Neural cell (in vitro differentiated cells): ENCODE data around the gene CERS2. TPM values are rescaled to one million over a fixed set of nuclear protein-coding genes. Genes with fewer than 3 reads are reported as not detected.

ENCODE experiments used
- H2AFZ ChIP-seq: fragments of 200-600, 300-800 bp; sonication (generic), shearing (Covaris generic); 2 replicates; pipeline ENCODE4 v1.6.0; 2014; ENCODE audit warnings: low read depth, mild to moderate bottlenecking, antibody characterized with exemption, low read length, moderate library complexity
- H3F3A ChIP-seq: fragments of 200-600 bp; shearing (Covaris generic); 2 replicates; pipeline ENCODE4 v1.6.1; 2016; ENCODE audit warnings: mild to moderate bottlenecking, moderate library complexity, mixed read lengths, antibody characterized with exemption, low read length; ENCODE audit not compliant: insufficient read depth, poor library complexity, severe bottlenecking
- H3K27ac ChIP-seq: fragments of 200-600, 300-800 bp; sonication (generic), shearing (Covaris generic); 2 replicates; pipeline ENCODE4 v1.5.1; 2014; ENCODE audit warnings: mild to moderate bottlenecking, low read length, moderate library complexity
- H3K27me3 ChIP-seq: fragments of 300-800, 200-600 bp; sonication (generic), shearing (Covaris generic); 2 replicates; pipeline ENCODE4 v1.6.0; 2014; ENCODE audit warnings: mild to moderate bottlenecking, low read depth, low read length, moderate library complexity; ENCODE audit not compliant: insufficient read depth
- H3K36me3 ChIP-seq: fragments of 300-800, 200-600 bp; sonication (generic), shearing (Covaris generic); 2 replicates; pipeline ENCODE4 v1.5.1; 2014; ENCODE audit warnings: mild to moderate bottlenecking, antibody characterized with exemption, low read length, moderate library complexity; ENCODE audit not compliant: insufficient read depth
- H3K4me2 ChIP-seq: fragments of 300-800, 200-600 bp; sonication (generic), shearing (Covaris generic); 2 replicates; pipeline ENCODE4 v1.6.0; 2014; ENCODE audit warnings: mild to moderate bottlenecking, low read length
- H3K4me3 ChIP-seq: fragments of 300-800, 200-600 bp; sonication (generic), shearing (Covaris generic); 2 replicates; pipeline ENCODE4 v1.5.1; 2014; ENCODE audit warnings: mild to moderate bottlenecking, low read length, moderate library complexity
- H3K79me2 ChIP-seq: fragments of 200-600 bp; shearing (Covaris generic); replicated peaks from 2 replicates; pipeline ENCODE4 v1.6.0; 2014; ENCODE audit warnings: mild to moderate bottlenecking, low read length, moderate library complexity; ENCODE audit not compliant: insufficient read depth
- H3K9ac ChIP-seq: fragments of 300-800, 200-600 bp; sonication (generic), shearing (Covaris generic); 2 replicates; pipeline ENCODE4 v1.6.1; 2016; ENCODE audit warnings: mild to moderate bottlenecking, low read length, mixed read lengths
- H3K9me2 ChIP-seq: fragments of 200-600 bp; shearing (Covaris generic); 2 replicates; pipeline ENCODE4 v1.6.1; 2016; ENCODE audit warnings: mild to moderate bottlenecking, low read length, mixed read lengths; ENCODE audit not compliant: insufficient read depth
- H3K9me3 ChIP-seq: fragments of 200-600, 300-800 bp; sonication (generic), shearing (Covaris generic); 2 replicates; pipeline ENCODE4 v1.6.1; 2016; ENCODE audit warnings: mild to moderate bottlenecking, mixed run types, low read length, moderate library complexity, mixed read lengths
- H4K20me1 ChIP-seq: fragments of 200-600 bp; shearing (Covaris generic); 2 replicates; pipeline ENCODE4 v1.6.1; 2016; ENCODE audit warnings: mild to moderate bottlenecking, mixed run types; ENCODE audit not compliant: insufficient read depth
- EP300 ChIP-seq: fragments of 450-650 bp; conservative IDR thresholded peaks from 2 replicates; pipeline ENCODE4 v1.6.1; 2014; ENCODE audit warnings: antibody characterized with exemption, mild to moderate bottlenecking, moderate library complexity; ENCODE audit not compliant: poor library complexity, severe bottlenecking
- EZH2 ChIP-seq: fragments of 200-600, 300-800 bp; shearing (Covaris generic), sonication (generic); IDR thresholded peaks from 2 replicates; pipeline ENCODE4 v1.6.1; 2014; ENCODE audit warnings: antibody characterized with exemption, low read length, borderline replicate concordance, mild to moderate bottlenecking; ENCODE audit not compliant: insufficient read depth, poor library complexity, severe bottlenecking
- MXI1 ChIP-seq: fragments of 450-650 bp; conservative IDR thresholded peaks from 2 replicates; pipeline ENCODE4 v1.6.1; 2014; ENCODE audit warnings: antibody characterized with exemption, mild to moderate bottlenecking; ENCODE audit not compliant: poor library complexity, severe bottlenecking
- POLR2AphosphoS5 ChIP-seq: IDR thresholded peaks from 2 replicates; pipeline ENCODE4 v1.6.1; 2012
- RAD21 ChIP-seq: fragments of 450-650 bp; conservative IDR thresholded peaks from 2 replicates; pipeline ENCODE4 v1.6.1; 2014; ENCODE audit warnings: antibody characterized with exemption, mild to moderate bottlenecking, moderate library complexity
- REST ChIP-seq: IDR thresholded peaks from 2 replicates; pipeline ENCODE4 v1.6.1; 2012; ENCODE audit warnings: borderline replicate concordance
- SMC3 ChIP-seq: fragments of 450-650 bp; conservative IDR thresholded peaks from 2 replicates; pipeline ENCODE4 v1.6.1; 2014; ENCODE audit warnings: antibody characterized with exemption, mild to moderate bottlenecking, moderate library complexity; ENCODE audit not compliant: poor library complexity
- TAF1 ChIP-seq: IDR thresholded peaks from 2 replicates; pipeline ENCODE4 v1.6.1; 2012; ENCODE audit warnings: low read depth
- polyA plus RNA-seq: library from polyadenylated mRNA; depleted of rRNA; stranded (reverse); fragments of >200 nt; gene quantifications from 2 replicates; pipeline ENCODE4 v1.2.3, GENCODE V29; 2014
- TF ChIP-seq, protein P1 (sequence below): fragments of 450-650 bp; IDR thresholded peaks from 2 replicates; pipeline ENCODE4 v1.5.1; 2014; ENCODE audit warnings: antibody characterized with exemption, mild to moderate bottlenecking, moderate library complexity; ENCODE audit not compliant: poor library complexity, severe bottlenecking

The CERS2 gene
- polyA plus RNA-seq, 1 donor from 2014 or later, result 39.1 TPM

DNA sequence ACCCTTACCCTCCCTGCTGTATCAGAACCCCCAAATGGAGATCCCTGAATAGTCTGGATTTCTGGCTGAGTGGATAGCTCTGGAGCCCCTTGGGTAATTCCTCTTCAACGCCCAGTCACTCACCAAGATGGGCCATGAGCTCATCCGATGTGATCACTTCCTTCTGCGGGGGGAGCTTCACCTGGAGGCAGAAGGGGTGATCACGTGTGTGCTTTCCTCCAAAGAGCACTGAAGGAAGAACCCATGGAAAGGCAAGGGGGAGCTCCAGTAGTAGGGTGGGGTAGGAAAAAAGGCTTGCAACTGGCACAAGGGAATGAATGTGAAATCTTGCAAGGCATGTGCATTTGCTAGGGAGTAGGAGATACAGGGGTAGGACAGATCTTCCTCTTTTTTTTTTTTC, 27.0 kb upstream of the CERS2 start:
- H3K4me3 ChIP-seq, result no peak overlapping the region

GRCh38 chr1:151000408-151000807, 25.8 kb upstream of the CERS2 start:
- Histone ChIP-seq H3K27me3 (no peaks in the 10 kb centered on the region), H3K79me2 (peaks cover 20% of the 10 kb centered on the region), H3K9ac (no peak overlapping the region), H3K36me3 (no peaks in the 10 kb centered on the region), H3F3A (no peaks in the 10 kb centered on the region), H2AFZ (no peak overlapping the region), H3K4me3 (no peak overlapping the region), H3K4me2 (no peak overlapping the region), H3K9me3 (no peaks in the 10 kb centered on the region), H4K20me1 (no peaks in the 10 kb centered on the region), H3K27ac (no peak overlapping the region), H3K9me2 (no peaks in the 10 kb centered on the region)
- TF ChIP-seq, protein P1, sequence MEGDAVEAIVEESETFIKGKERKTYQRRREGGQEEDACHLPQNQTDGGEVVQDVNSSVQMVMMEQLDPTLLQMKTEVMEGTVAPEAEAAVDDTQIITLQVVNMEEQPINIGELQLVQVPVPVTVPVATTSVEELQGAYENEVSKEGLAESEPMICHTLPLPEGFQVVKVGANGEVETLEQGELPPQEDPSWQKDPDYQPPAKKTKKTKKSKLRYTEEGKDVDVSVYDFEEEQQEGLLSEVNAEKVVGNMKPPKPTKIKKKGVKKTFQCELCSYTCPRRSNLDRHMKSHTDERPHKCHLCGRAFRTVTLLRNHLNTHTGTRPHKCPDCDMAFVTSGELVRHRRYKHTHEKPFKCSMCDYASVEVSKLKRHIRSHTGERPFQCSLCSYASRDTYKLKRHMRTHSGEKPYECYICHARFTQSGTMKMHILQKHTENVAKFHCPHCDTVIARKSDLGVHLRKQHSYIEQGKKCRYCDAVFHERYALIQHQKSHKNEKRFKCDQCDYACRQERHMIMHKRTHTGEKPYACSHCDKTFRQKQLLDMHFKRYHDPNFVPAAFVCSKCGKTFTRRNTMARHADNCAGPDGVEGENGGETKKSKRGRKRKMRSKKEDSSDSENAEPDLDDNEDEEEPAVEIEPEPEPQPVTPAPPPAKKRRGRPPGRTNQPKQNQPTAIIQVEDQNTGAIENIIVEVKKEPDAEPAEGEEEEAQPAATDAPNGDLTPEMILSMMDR, result no peak
- TF ChIP-seq MXI1 (no peak), SMC3 (no peak), RAD21 (no peak), REST (no peak), EZH2 (no peak), EP300 (no peak), POLR2AphosphoS5 (no peak)

More for the DNA sequence above, 27.0 kb upstream of the CERS2 start:
- TF ChIP-seq SMC3, result no peak
- no peak for TF ChIP-seq EP300
- no peak for TF ChIP-seq MXI1
- TF ChIP-seq TAF1, result no peak
- no peak for TF ChIP-seq EZH2
- TF ChIP-seq, protein P1, result no peak
- no peak for TF ChIP-seq POLR2AphosphoS5
- no peak for TF ChIP-seq REST
- TF ChIP-seq RAD21, result no peak
- no peaks in the 10 kb centered on the region for H3K9me3 ChIP-seq
- H3K9me2 ChIP-seq, result no peaks in the 10 kb centered on the region
- H4K20me1 ChIP-seq, result no peaks in the 10 kb centered on the region
- H3F3A ChIP-seq, result no peaks in the 10 kb centered on the region
- H3K9ac ChIP-seq, result no peak overlapping the region
- H3K27ac ChIP-seq, result no peak overlapping the region
- H3K4me2 ChIP-seq, result no peak overlapping the region
- no peaks in the 10 kb centered on the region for H3K36me3 ChIP-seq
- no peaks in the 10 kb centered on the region for H3K27me3 ChIP-seq
- no peak overlapping the region for H2AFZ ChIP-seq
- peaks cover 27% of the 10 kb centered on the region for H3K79me2 ChIP-seq
